ENCODE results near the gene STIMATE. TPM values are rescaled to one million over a fixed set of nuclear protein-coding genes. Genes with fewer than 3 reads are reported as not detected.

Gene STIMATE
- total RNA-seq, 2 donors from 2014 or later = 7.6 to 10.3 TPM

GRCh38 chr3:52843108-52843865, 54.1 kb downstream of the STIMATE start:
- TF ChIP-seq CTCF (IDR thresholded peaks at IDR 0.05) = no peak
- H3K4me1 ChIP-seq = peaks cover 0 to 63% of the 10 kb centered on the region in 2 donors
- peaks cover 9% of the 10 kb centered on the region for H3K36me3 ChIP-seq
- no peak overlapping the region for H3K4me3 ChIP-seq
- no peak for DNase-seq (ENCODE audit: low spot score)
- no peaks in the 10 kb centered on the region for H3K27me3 ChIP-seq
- H3K27ac ChIP-seq = peak overlapping the region; percentile 69 to 88
- H3K9me3 ChIP-seq = no peaks in the 10 kb centered on the region

- no peak for DNase-seq (ENCODE audit: low spot score)
- Histone ChIP-seq H3K4me3 (no peak overlapping the region), H3K9me3 (no peaks in the 10 kb centered on the region), H3K4me1 (peaks cover 0 to 64% of the 10 kb centered on the region in 2 donors), H3K36me3 (peaks cover under 1% of the 10 kb centered on the region), H3K27ac (peak overlapping the region; percentile 58 to 88), H3K27me3 (no peaks in the 10 kb centered on the region)
- no peak for TF ChIP-seq CTCF (IDR thresholded peaks at IDR 0.05)
Measured at GRCh38 chr3:52842424-52842823, 54.9 kb downstream of the STIMATE start.

- no peaks in the 10 kb centered on the region for H3K36me3 ChIP-seq
- no peak for TF ChIP-seq CTCF (IDR thresholded peaks at IDR 0.05)
- H3K27me3 ChIP-seq = no peaks in the 10 kb centered on the region
- H3K27ac ChIP-seq = peak overlapping the region; percentile 58 to 88
- no peak for DNase-seq (ENCODE audit: low spot score)
- H3K4me3 ChIP-seq = no peak overlapping the region
- H3K4me1 ChIP-seq = peaks cover 0 to 67% of the 10 kb centered on the region in 2 donors
- H3K9me3 ChIP-seq = no peaks in the 10 kb centered on the region
Measured at GRCh38 chr3:52841981-52842340, 55.4 kb downstream of the STIMATE start.

- DNase-seq (ENCODE audit: low spot score) = no peak
- no peaks in the 10 kb centered on the region for H3K9me3 ChIP-seq
- H3K27ac ChIP-seq = peak overlapping the region; percentile 58 to 88
- no peak for TF ChIP-seq CTCF (IDR thresholded peaks at IDR 0.05)
- H3K4me1 ChIP-seq = peaks cover 0 to 67% of the 10 kb centered on the region in 2 donors
- no peaks in the 10 kb centered on the region for H3K27me3 ChIP-seq
- H3K4me3 ChIP-seq = no peak overlapping the region
- H3K36me3 ChIP-seq = no peaks in the 10 kb centered on the region
Measured at GRCh38 chr3:52841211-52841980, 56.0 kb downstream of the STIMATE start.

- H3K4me1 ChIP-seq = peaks cover 0 to 67% of the 10 kb centered on the region in 2 donors
- no peaks in the 10 kb centered on the region for H3K9me3 ChIP-seq
- no peak overlapping the region for H3K4me3 ChIP-seq
- H3K36me3 ChIP-seq = no peaks in the 10 kb centered on the region
- no peak for DNase-seq (ENCODE audit: low spot score)
- no peaks in the 10 kb centered on the region for H3K27me3 ChIP-seq
- TF ChIP-seq CTCF (IDR thresholded peaks at IDR 0.05) = no peak
- no peak overlapping the region for H3K27ac ChIP-seq
Measured at GRCh38 chr3:52839892-52840545, 57.3 kb downstream of the STIMATE start.

Measured in right atrium auricular region (tissue), 2 donors.